Adipocyte (in vitro differentiated cells): ENCODE results near the gene JDP2.
A peak's percentile ranks its signal among the peaks of the same experiment; 100 is the strongest.

Experiments used
- DNase-seq: peaks from one replicate; pipeline ENCODE4 v3.0.0-alpha.2; 2015; ENCODE audit warnings: low read depth
- H3K27me3 ChIP-seq: replicated peaks from 2 replicates; pipeline ENCODE4 v1.7.0; 2013; ENCODE audit warnings: mild to moderate bottlenecking, low read length, moderate library complexity; ENCODE audit not compliant: control insufficient read depth, insufficient read depth
- H3K36me3 ChIP-seq: 2 replicates; pipeline ENCODE4 v1.7.0; 2013; ENCODE audit warnings: low read length, mild to moderate bottlenecking, moderate library complexity; ENCODE audit not compliant: control insufficient read depth, insufficient read depth, severe bottlenecking
- H3K4me1 ChIP-seq: 2 replicates; pipeline ENCODE4 v1.7.0; 2013; ENCODE audit warnings: mild to moderate bottlenecking, low read length, moderate library complexity; ENCODE audit not compliant: control insufficient read depth, insufficient read depth
- H3K4me3 ChIP-seq: 2 replicates; pipeline ENCODE4 v1.7.0; 2013; ENCODE audit warnings: mild to moderate bottlenecking, low read length, moderate library complexity
- H3K9ac ChIP-seq: 2 replicates; pipeline ENCODE4 v1.7.0; 2013; ENCODE audit warnings: mild to moderate bottlenecking, low read length, moderate library complexity
- H3K9me3 ChIP-seq: 2 replicates; pipeline ENCODE4 v1.7.0; 2013; ENCODE audit warnings: mild to moderate bottlenecking, low read length, moderate library complexity; ENCODE audit not compliant: control insufficient read depth

The JDP2 gene

GRCh38 chr14:75506930-75507329 lies 79.1 kb downstream of the JDP2 start:
- Histone ChIP-seq H3K4me3 (no peak overlapping the region), H3K9ac (no peak overlapping the region), H3K36me3 (no peaks in the 10 kb centered on the region), H3K4me1 (no peaks in the 10 kb centered on the region), H3K27me3 (no peaks in the 10 kb centered on the region), H3K9me3 (peaks cover 34% of the 10 kb centered on the region)
- no peak for DNase-seq

GRCh38 chr14:75510547-75510946 lies 82.7 kb downstream of the JDP2 start:
- H3K36me3 ChIP-seq, result no peaks in the 10 kb centered on the region
- H3K9me3 ChIP-seq, result peaks cover 39% of the 10 kb centered on the region
- no peak overlapping the region for H3K9ac ChIP-seq
- no peaks in the 10 kb centered on the region for H3K4me1 ChIP-seq
- no peak for DNase-seq
- H3K27me3 ChIP-seq, result no peaks in the 10 kb centered on the region
- H3K4me3 ChIP-seq, result no peak overlapping the region

DNA sequence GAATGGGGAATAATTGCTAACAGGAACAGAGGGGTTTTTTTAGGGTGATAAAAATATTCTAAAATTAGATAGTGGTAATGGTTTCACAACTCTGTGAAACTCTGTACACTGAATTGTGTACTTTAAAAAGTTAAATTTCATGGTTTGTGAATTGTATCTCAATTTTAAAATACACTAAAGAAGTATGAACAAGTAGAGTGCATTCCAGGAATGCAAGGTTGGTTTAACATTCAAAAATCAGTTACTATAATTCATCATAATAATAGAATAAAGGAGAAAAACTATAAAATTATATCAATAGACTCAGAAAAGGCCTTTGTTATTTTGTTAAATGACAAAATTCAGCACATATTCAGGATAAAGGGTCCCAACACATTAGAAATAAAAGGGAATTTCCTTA lies 83.4 kb downstream of the JDP2 start:
- Histone ChIP-seq H3K4me1 (no peaks in the 10 kb centered on the region), H3K27me3 (no peaks in the 10 kb centered on the region), H3K4me3 (no peak overlapping the region), H3K9me3 (peaks cover 39% of the 10 kb centered on the region), H3K36me3 (no peaks in the 10 kb centered on the region), H3K9ac (no peak overlapping the region)
- no peak for DNase-seq

DNA sequence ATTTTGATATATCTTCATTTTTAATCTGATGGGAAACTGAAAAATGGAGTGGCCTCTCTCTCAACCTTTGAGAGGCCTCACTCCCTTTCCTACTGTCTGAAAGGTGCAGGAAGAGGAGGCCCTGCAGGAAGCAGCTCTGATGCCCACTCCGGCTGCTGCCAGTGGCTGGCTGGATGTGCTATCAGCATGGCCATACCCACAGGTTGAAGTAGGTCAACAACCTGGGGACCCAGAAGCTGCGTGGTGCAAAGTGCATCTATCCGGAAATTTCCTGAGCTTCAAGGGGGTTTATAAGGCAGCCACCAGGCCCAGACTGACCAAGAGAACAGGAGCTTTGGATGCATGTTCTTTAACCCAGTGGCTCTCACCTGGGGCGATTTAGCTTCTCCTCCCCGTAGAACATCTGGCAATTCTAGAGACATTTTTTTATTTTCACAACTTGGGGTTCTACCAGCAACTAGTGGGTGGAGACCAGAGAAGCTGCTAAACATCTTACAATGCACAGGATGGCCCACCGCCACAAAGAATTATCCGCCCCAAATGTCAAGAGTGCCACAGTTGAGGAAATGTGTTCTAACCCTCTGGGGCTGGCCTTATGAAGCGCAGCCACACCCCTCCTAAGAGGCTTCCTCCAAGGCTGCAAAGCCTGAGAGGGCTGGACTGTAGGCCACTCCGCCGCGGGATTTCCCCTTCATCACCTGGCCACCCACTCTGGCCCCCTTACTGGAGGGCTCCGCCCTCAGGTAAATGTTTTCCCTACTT lies 86.3 kb downstream of the JDP2 start:
- DNase-seq, result no peak
- no peaks in the 10 kb centered on the region for H3K27me3 ChIP-seq
- no peaks in the 10 kb centered on the region for H3K4me1 ChIP-seq
- no peak overlapping the region for H3K9ac ChIP-seq
- H3K36me3 ChIP-seq, result no peaks in the 10 kb centered on the region
- H3K4me3 ChIP-seq, result no peak overlapping the region
- H3K9me3 ChIP-seq, result peaks cover 29% of the 10 kb centered on the region

- peaks cover 25% of the 10 kb centered on the region for H3K9me3 ChIP-seq
- no peaks in the 10 kb centered on the region for H3K27me3 ChIP-seq
- peak overlapping the region; percentile 68 for H3K4me3 ChIP-seq
- DNase-seq, result peak; percentile 7
- H3K9ac ChIP-seq, result peak overlapping the region; percentile 35
- peaks cover 3% of the 10 kb centered on the region for H3K4me1 ChIP-seq
- no peaks in the 10 kb centered on the region for H3K36me3 ChIP-seq
These were observed 87.1 kb downstream of the JDP2 start for GRCh38 chr14:75514673-75515628.

DNA sequence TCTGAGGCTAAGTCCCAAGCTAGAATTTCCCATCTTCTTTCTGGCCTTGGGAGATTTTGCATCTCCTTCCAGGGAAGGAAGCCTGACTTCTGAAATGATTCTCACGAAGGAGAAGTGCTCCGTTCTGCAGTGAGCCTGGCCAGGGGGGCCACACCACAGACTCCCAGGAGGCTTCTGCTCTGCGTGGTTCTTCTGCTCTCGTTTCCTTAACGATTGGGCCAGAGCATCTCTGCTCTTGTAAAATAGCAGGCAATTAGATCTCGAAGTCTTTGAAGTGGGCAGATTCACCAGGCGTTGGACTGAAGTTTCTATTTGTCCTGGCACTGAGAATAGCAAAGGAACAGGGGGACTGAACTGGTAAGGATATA lies 87.8 kb downstream of the JDP2 start:
- no peaks in the 10 kb centered on the region for H3K27me3 ChIP-seq
- H3K36me3 ChIP-seq, result no peaks in the 10 kb centered on the region
- DNase-seq, result no peak
- H3K9me3 ChIP-seq, result peaks cover 18% of the 10 kb centered on the region
- peak overlapping the region; percentile 35 for H3K9ac ChIP-seq
- peaks cover 9% of the 10 kb centered on the region for H3K4me1 ChIP-seq
- peak overlapping the region; percentile 68 for H3K4me3 ChIP-seq

- H3K4me1 ChIP-seq, result peaks cover 9% of the 10 kb centered on the region
- H3K9me3 ChIP-seq, result no peaks in the 10 kb centered on the region
- no peak for DNase-seq
- H3K9ac ChIP-seq, result no peak overlapping the region
- no peaks in the 10 kb centered on the region for H3K27me3 ChIP-seq
- H3K36me3 ChIP-seq, result no peaks in the 10 kb centered on the region
- no peak overlapping the region for H3K4me3 ChIP-seq
These were observed 90.8 kb downstream of the JDP2 start for GRCh38 chr14:75518625-75519024.

- DNase-seq, result no peak
- Histone ChIP-seq H3K4me1 (peaks cover 9% of the 10 kb centered on the region), H3K9ac (no peak overlapping the region), H3K9me3 (no peaks in the 10 kb centered on the region), H3K4me3 (no peak overlapping the region), H3K27me3 (no peaks in the 10 kb centered on the region), H3K36me3 (no peaks in the 10 kb centered on the region)
These were observed 91.6 kb downstream of the JDP2 start for GRCh38 chr14:75519394-75519793.

- H3K4me1 ChIP-seq, result peaks cover 9% of the 10 kb centered on the region
- no peaks in the 10 kb centered on the region for H3K36me3 ChIP-seq
- no peaks in the 10 kb centered on the region for H3K9me3 ChIP-seq
- DNase-seq, result peak; percentile 29
- no peaks in the 10 kb centered on the region for H3K27me3 ChIP-seq
- H3K9ac ChIP-seq, result peak overlapping the region; percentile 8
- no peak overlapping the region for H3K4me3 ChIP-seq
These were observed 92.3 kb downstream of the JDP2 start for GRCh38 chr14:75519826-75520728.

- H3K4me1 ChIP-seq, result peaks cover 9% of the 10 kb centered on the region
- no peak for DNase-seq
- no peak overlapping the region for H3K9ac ChIP-seq
- H3K36me3 ChIP-seq, result no peaks in the 10 kb centered on the region
- H3K9me3 ChIP-seq, result no peaks in the 10 kb centered on the region
- no peak overlapping the region for H3K4me3 ChIP-seq
- H3K27me3 ChIP-seq, result no peaks in the 10 kb centered on the region
These were observed 93.0 kb downstream of the JDP2 start for GRCh38 chr14:75520852-75521251.
